Sigmoid colon (tissue), 7 donors: ENCODE measurements around the gene CHD8. TPM values are rescaled to one million over a fixed set of nuclear protein-coding genes. Genes with fewer than 3 reads are reported as not detected.

Experiments used
- DNase-seq: peaks from one replicate; pipeline ENCODE4 v3.0.0-alpha.2; 2019
- H3K27ac ChIP-seq, 4 donors: fragments of 200-600 bp; sonication (generic); one replicate each; pipeline ENCODE4 v1.5.1; 2016 to 2019; ENCODE audit warnings: mild to moderate bottlenecking in 1 of 4
- H3K27me3 ChIP-seq, 3 donors: fragments of 200-600 bp; sonication (generic); one replicate each; pipeline ENCODE4 v1.5.1; 2019; ENCODE audit warnings: mild to moderate bottlenecking in 1 of 3
- H3K36me3 ChIP-seq, 4 donors: fragments of 200-600 bp; sonication (generic); one replicate each; pipeline ENCODE4 v1.5.1; 2016 to 2019
- H3K4me1 ChIP-seq, 4 donors: fragments of 200-600 bp; sonication (generic); one replicate each; pipeline ENCODE4 v1.5.1; 2017 to 2019
- H3K4me3 ChIP-seq, 4 donors: fragments of 200-600 bp; sonication (generic); one replicate each; pipeline ENCODE4 v1.5.1; 2017 to 2019; ENCODE audit warnings: mild to moderate bottlenecking in 2 of 4, moderate library complexity in 1 of 4
- H3K9me3 ChIP-seq, 4 donors: fragments of 200-600 bp in 3 of 4; sonication (generic) in 3 of 4; one replicate each; pipeline versions ENCODE4 v1.5.1 to v1.6.1; 2013 to 2019
- CTCF ChIP-seq, 4 experiments: fragments of 450-650 bp in 3 of 4; fragments of 200-600 bp in 1 of 4; IDR thresholded peaks; one replicate each; pipeline ENCODE4 v1.5.1; 2016 to 2019; ENCODE audit warnings: antibody characterized with exemption in 4 of 4, mild to moderate bottlenecking in 3 of 4, moderate library complexity in 2 of 4
- EP300 ChIP-seq, 4 donors: sonication (generic); formaldehyde crosslinking; IDR thresholded peaks; one replicate each; pipeline ENCODE4 v1.6.1; 2017; ENCODE audit warnings: antibody characterized with exemption in 4 of 4
- POLR2A ChIP-seq, 2 donors: fragments of 450-650 bp; IDR thresholded peaks; one replicate each; pipeline ENCODE4 v1.6.1; 2016; ENCODE audit warnings: antibody characterized with exemption in 2 of 2, mild to moderate bottlenecking in 2 of 2, moderate library complexity in 2 of 2
- POLR2AphosphoS5 ChIP-seq, 4 donors: sonication (generic); formaldehyde crosslinking; IDR thresholded peaks; one replicate each; pipeline ENCODE4 v1.6.1; 2017; ENCODE audit warnings: antibody characterized with exemption in 4 of 4
- WGBS, 2 donors: extraction: QIAGEN DNeasy Blood & Tissue Kit; methylation state at CpG; one replicate each; pipeline ENCODE4 v1.1.7; 2013; 5-methylcytosine and 5-hydroxymethylcytosine counted together
- intact Hi-C: fragments of 100-400 bp; cut with DNase I; formaldehyde crosslinking; loops from one replicate; pipeline ENCODE4 v1.15.1; 2023
- polyA plus RNA-seq, 3 donors: library from polyadenylated mRNA; stranded (reverse); fragments of 200-250 nt; gene quantifications; one replicate each; pipeline ENCODE4 v1.2.3, GENCODE V29; 2013
- small RNA-seq, 3 donors: library from RNA; depleted of rRNA; stranded (forward); fragments of <200 nt; gene quantifications; one replicate each; pipeline ENCODE3, GENCODE V24; 2016
- total RNA-seq, 4 donors: library from RNA; depleted of rRNA; stranded (reverse); fragments of >200 nt; gene quantifications; one replicate each; pipeline ENCODE4 v1.1.0, GENCODE V29; 2016
- donor health status: healthy with polysubstance abuse.
- donor health status: Bipolar disorder and iron deficiency.
- donor health status: healthy.

CHD8 gene
- total and polyA plus RNA-seq, 7 donors = 9.0 to 53.5 (median 36.0) TPM

- H3K36me3 ChIP-seq = peaks cover 0 to 13% (median 3%) of the 10 kb centered on the region in 4 donors
- H3K4me1 ChIP-seq = no peaks in the 10 kb centered on the region
- intact Hi-C loops = no loop called here
- TF ChIP-seq CTCF (IDR thresholded peaks at IDR 0.05) = no peak
- no peak for TF ChIP-seq POLR2AphosphoS5 (IDR thresholded peaks at IDR 0.05)
- TF ChIP-seq EP300 (IDR thresholded peaks at IDR 0.05) = no peak
- TF ChIP-seq POLR2A (IDR thresholded peaks at IDR 0.05) = no peak
- H3K27me3 ChIP-seq = no peaks in the 10 kb centered on the region
- H3K9me3 ChIP-seq = no peaks in the 10 kb centered on the region
- 66 to 84% methylated on average over 2 of the region's 2 CpGs for WGBS, 2 donors
- H3K4me3 ChIP-seq = no peak overlapping the region
- H3K27ac ChIP-seq = no peak overlapping the region
- no peak for DNase-seq
These were observed 109.3 kb downstream of the CHD8 start for GRCh38 chr14:21346532-21347135.

GRCh38 chr14:21343035-21343794, 112.7 kb downstream of the CHD8 start:
- Histone ChIP-seq H3K4me1 (no peaks in the 10 kb centered on the region), H3K27ac (no peak overlapping the region), H3K4me3 (no peak overlapping the region), H3K27me3 (no peaks in the 10 kb centered on the region), H3K9me3 (no peaks in the 10 kb centered on the region), H3K36me3 (no peaks in the 10 kb centered on the region)
- intact Hi-C loops = no loop called here
- DNase-seq = no peak
- 73 to 75% methylated on average over 13 of the region's 13 CpGs for WGBS, 2 donors
- TF ChIP-seq POLR2AphosphoS5 (IDR thresholded peaks at IDR 0.05) (no peak), EP300 (IDR thresholded peaks at IDR 0.05) (no peak), CTCF (IDR thresholded peaks at IDR 0.05) (no peak), POLR2A (IDR thresholded peaks at IDR 0.05) (no peak)

Small RNAs within 50 kb of the gene (small RNA-seq; reads per million reads assigned to genes)
- gene RN7SL650P (0 reads per million in 3 donors), gene SNORD8 (12,458 to 28,399 (median 26,987) reads per million in 3 donors), gene SNORD9 (28.8 to 63.5 (median 56.8) reads per million in 3 donors)

Other genes starting within 250 kb of the CHD8 start
- 100 to 1,000 TPM; 365 to 449 (median 404) TPM for gene HNRNPC, start 186.7 kb downstream of the CHD8 start, total RNA-seq
- 100 to 1,000 TPM; 369 to 645 (median 419) TPM for gene HNRNPC, start 186.7 kb downstream of the CHD8 start, polyA plus RNA-seq
- under 1 TPM in 1 of 4 donors, not detected in 3; 0.27 TPM for gene RPGRIP1, start 176.0 kb downstream of the CHD8 start, total RNA-seq
- gene RPGRIP1, start 176.0 kb downstream of the CHD8 start, polyA plus RNA-seq = under 1 TPM; 0.25 to 0.60 (median 0.46) TPM
- gene SUPT16H, start 72.1 kb downstream of the CHD8 start, total RNA-seq = 10 to 100 TPM; 62.0 to 77.1 (median 69.1) TPM
- gene SUPT16H, start 72.1 kb downstream of the CHD8 start, polyA plus RNA-seq = 10 to 100 TPM; 27.5 to 66.3 (median 30.6) TPM
- gene RAB2B, start 20.8 kb upstream of the CHD8 start, total RNA-seq = 10 to 100 TPM; 22.7 to 28.5 (median 26.9) TPM
- gene RAB2B, start 20.8 kb upstream of the CHD8 start, polyA plus RNA-seq = 10 to 100 TPM in 1 of 3 donors, 1 to 10 TPM in 2; 6.7 to 10.8 (median 10.0) TPM
- gene TOX4, start 21.1 kb upstream of the CHD8 start, total RNA-seq = 10 to 100 TPM; 40.0 to 71.8 (median 48.5) TPM
- gene TOX4, start 21.1 kb upstream of the CHD8 start, polyA plus RNA-seq = 10 to 100 TPM; 22.2 to 34.2 (median 32.2) TPM
- 10 to 100 TPM; 60.9 to 84.9 (median 75.4) TPM for gene METTL3, start 55.2 kb upstream of the CHD8 start, total RNA-seq
- 10 to 100 TPM in 1 of 3 donors, 1 to 10 TPM in 2; 5.4 to 33.5 (median 9.0) TPM for gene METTL3, start 55.2 kb upstream of the CHD8 start, polyA plus RNA-seq
- gene SALL2, start 70.2 kb upstream of the CHD8 start, total RNA-seq = 10 to 100 TPM; 12.8 to 15.8 (median 14.1) TPM
- 1 to 10 TPM in 1 of 3 donors, under 1 TPM in 2; 0.46 to 2.9 (median 0.60) TPM for gene SALL2, start 70.2 kb upstream of the CHD8 start, polyA plus RNA-seq
- not detected for gene OR10G3, start 124.0 kb upstream of the CHD8 start, total RNA-seq
- gene OR10G3, start 124.0 kb upstream of the CHD8 start, polyA plus RNA-seq = not detected
- not detected for gene OR10G2, start 178.8 kb upstream of the CHD8 start, total RNA-seq
- gene OR10G2, start 178.8 kb upstream of the CHD8 start, polyA plus RNA-seq = not detected
- gene OR4E2, start 197.7 kb upstream of the CHD8 start, total RNA-seq = not detected
- gene OR4E2, start 197.7 kb upstream of the CHD8 start, polyA plus RNA-seq = not detected
- not detected for gene OR4E1, start 217.7 kb upstream of the CHD8 start, total RNA-seq
- not detected for gene OR4E1, start 217.7 kb upstream of the CHD8 start, polyA plus RNA-seq